HG03575 (cell line): Measurements from ENCODE around the gene CA12.
"Not testable (repeated sequence)": the region's sequence is repeated elsewhere in the genome, so short reads cannot be mapped to it uniquely, and the experiment has no call there.

Experiments
- ATAC-seq: cut with Tn5 transposase; IDR thresholded peaks from one replicate; pipeline ENCODE4 v1.9.1; 2021; ENCODE audit not compliant: unreplicated experiment, insufficient number of reproducible peaks, low FRiP score; ENCODE audit errors: extremely low read depth

Gene CA12

GRCh38 chr15:63344731-63345390, 36.8 kb downstream of the CA12 start:
- no peak for ATAC-seq

DNA sequence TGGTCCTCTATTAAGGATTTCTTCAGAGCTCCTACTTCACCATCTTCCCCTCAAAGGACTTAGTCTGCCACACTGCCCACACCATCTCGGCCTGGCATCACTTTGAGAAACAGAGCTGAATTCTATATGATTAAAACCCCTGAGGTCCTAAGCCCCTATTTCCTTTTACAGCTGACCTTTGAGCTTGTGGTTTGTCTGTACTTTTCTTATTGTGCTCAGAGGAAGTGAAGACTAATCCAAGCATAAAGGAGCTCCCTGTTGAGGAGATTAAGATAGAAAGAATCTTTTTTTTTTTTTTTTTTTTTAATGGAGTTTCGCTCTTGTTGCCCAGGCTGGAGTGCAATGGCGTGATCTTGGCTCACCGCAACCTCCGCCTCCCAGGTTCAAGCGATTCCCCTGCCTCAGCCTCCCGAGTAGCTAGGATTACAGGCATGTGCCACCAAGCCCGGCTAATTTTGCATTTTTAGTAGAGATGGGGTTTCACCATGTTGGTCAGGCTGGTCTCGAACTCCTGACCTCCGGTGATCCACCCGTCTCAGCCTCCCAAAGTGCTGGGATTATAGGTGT, 38.6 kb downstream of the CA12 start:
- not testable (repeated sequence) for ATAC-seq

GRCh38 chr15:63341898-63342297, 39.7 kb downstream of the CA12 start:
- ATAC-seq = no peak

- ATAC-seq = no peak
These were observed 40.8 kb downstream of the CA12 start for GRCh38 chr15:63340878-63341277.

DNA sequence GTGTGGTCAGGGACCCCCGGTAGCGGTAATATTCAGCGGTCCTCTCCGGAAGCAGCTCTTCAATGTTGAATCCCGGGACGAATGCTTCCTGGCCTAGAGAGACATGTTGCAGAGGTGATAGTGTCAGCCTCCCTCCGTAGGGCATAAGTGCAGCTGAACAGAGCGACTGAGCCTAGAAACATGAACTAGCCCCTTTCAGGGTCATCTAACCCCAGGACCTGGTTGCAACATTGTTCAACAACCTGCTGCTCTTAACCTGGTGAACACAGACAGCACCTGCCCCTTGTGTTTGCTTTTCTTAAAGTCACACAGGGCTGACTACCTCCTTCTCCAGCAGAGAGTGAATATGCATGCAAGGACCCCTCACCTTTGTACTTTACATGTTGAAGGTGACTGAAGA, 41.3 kb downstream of the CA12 start:
- ATAC-seq = no peak

- no peak for ATAC-seq
These were observed 41.8 kb downstream of the CA12 start for GRCh38 chr15:63339836-63340235.

DNA sequence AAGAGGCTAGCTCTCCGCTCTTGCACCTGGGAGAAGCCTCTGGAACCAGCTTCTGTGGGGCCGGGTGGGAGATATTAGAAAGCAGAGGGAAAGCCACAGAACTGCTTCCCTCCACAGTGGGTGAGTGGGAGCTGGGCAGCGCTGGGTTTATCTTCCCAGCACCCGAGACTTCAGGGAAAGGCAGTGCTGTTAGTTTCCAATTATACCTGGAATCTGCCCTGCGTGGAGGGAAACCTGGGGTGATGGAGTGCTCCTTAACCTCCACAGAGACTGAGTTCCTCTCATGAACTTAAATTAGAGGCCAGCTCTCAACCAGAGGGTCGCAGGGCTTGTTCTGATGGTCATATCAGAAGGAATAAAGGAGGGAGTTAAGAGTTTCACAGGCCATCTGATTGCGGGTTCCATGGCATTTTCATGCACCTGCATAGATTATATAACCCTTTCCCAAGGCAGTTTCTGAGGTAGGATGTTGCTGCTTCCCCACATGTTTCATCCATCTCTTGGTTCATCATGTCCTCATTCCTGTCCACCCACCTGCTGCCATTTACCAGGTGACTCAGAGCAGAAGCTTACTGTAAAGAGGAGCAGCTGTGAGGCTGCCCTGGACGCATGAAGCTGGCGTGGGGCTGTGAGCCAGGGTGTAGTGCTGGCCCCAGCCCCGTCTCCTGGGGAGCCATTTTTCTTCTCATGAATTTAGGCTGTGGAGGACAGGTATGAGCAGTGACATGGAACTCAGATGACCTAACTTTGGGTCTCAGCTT, 42.5 kb downstream of the CA12 start:
- no peak for ATAC-seq

- ATAC-seq = no peak
These were observed 43.5 kb downstream of the CA12 start for GRCh38 chr15:63338170-63338569.

DNA sequence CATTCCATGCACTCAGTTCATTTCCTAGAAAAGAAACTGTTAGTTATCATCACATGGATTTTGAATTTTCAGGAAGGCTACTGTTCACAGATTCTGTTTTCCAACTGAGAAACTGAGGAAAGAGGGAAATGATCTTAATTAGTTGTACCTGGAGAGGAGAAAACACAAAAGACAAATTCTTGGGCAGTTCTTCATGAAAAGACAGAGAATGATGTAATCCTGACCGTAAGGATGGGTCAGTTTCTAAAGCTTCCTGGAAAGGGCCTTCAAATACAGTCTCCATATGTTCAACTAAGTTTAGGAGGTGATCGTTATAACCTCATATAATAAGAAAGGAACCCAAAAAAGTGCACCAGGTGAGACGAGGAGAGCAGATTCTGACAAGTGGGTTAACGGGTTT, 44.6 kb downstream of the CA12 start:
- no peak for ATAC-seq

DNA sequence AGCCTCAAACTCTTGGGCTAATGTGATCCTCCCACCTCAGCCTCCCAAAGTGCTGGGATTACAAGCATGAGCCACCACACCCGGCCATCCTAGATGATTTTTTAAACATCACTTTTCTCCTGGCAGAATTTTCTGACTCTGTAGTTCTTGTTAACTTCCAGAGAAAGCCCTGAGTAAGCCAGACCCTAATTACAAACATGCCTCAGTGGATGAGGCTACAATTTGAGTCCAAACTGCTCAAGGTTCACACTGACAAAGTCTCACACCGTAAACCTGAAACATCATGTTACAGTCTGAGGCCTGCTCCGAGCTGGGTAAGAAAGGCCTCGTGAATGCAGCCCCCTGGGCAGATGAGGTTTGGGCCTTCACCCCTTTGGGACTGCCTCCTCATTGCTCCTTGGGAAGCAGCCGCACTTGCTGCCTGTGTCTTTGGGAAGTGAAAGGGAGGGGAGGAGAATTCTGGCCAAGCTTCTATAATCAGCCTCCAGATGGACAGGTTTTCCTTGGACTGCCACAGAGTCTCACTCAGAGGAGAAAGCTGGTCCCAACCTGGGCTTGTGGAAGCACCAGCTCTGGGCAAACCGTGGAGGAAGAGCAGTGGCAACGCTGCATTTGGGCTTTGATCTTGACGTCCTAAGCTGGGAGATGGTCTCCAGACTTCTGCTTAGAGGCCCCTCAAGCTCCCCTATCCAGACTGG, 46.0 kb downstream of the CA12 start:
- ATAC-seq = no peak

GRCh38 chr15:63334821-63335220, 46.8 kb downstream of the CA12 start:
- no peak for ATAC-seq

- ATAC-seq = no peak
These were observed 49.1 kb downstream of the CA12 start for GRCh38 chr15:63332367-63333124.

GRCh38 chr15:63331456-63331855, 50.2 kb downstream of the CA12 start:
- ATAC-seq = no peak

DNA sequence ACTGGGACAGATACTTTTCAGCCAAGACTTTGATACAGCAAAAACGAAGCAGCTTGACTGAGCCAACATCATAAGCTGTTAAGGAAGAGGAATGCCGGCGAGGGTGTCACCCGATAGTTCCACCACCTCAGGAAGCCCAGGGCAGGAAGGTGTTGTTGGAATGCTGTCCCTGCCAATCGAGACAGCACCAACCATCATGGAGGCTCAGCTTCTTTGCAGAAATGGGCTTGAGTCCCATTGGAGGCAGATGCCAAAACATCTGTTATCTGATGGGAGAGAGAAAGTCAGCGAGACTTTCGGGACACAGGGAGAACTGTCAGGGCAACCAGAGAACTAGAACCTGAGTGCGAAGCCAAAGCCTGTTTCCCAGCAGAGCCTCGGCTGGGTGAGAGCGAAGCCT, 50.7 kb downstream of the CA12 start:
- ATAC-seq = no peak

GRCh38 chr15:63329567-63330350, 51.9 kb downstream of the CA12 start:
- no peak for ATAC-seq

GRCh38 chr15:63327648-63328421, 53.8 kb downstream of the CA12 start:
- no peak for ATAC-seq

DNA sequence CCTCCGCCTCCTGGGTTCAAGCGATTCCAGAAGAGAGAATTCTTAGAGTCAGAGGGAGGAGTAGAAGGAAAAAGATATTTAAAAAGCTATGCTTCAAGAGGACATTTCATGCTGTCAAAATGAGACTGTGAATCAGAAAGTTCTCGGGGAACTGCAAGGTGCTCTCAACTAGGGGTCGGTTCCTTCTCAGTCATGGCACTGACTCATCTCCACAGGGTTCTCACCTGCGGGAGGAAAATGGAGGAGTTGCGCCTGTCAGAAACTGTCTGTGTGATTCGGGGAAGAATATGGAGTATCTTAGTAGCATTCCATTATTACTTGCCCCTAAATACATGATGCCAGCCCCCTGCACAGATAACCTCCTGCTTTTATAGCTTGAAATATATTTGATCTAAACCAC, 56.9 kb downstream of the CA12 start:
- no peak for ATAC-seq
